Glomerular endothelial cell (primary cell): ENCODE measurements around the gene USP17L29. TPM values are rescaled to one million over a fixed set of nuclear protein-coding genes. Genes with fewer than 3 reads are reported as not detected.
"Not testable (repeated sequence)": the region's sequence is repeated elsewhere in the genome, so short reads cannot be mapped to it uniquely, and the experiment has no call there.

Experiments used
- DNase-seq: peaks from one replicate; pipeline ENCODE4 v3.0.0-alpha.2; 2011; ENCODE audit warnings: low read depth, low spot score; ENCODE audit errors: extremely low read depth
- total RNA-seq: library from RNA; depleted of rRNA; stranded (reverse); fragments of >200 nt; gene quantifications from 2 replicates; pipeline ENCODE4 v1.2.3, GENCODE V29; 2015

USP17L29 gene, protein sequence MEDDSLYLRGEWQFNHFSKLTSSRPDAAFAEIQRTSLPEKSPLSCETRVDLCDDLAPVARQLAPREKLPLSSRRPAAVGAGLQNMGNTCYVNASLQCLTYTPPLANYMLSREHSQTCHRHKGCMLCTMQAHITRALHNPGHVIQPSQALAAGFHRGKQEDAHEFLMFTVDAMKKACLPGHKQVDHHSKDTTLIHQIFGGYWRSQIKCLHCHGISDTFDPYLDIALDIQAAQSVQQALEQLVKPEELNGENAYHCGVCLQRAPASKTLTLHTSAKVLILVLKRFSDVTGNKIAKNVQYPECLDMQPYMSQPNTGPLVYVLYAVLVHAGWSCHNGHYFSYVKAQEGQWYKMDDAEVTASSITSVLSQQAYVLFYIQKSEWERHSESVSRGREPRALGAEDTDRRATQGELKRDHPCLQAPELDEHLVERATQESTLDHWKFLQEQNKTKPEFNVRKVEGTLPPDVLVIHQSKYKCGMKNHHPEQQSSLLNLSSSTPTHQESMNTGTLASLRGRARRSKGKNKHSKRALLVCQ
- total RNA-seq, result not detected in 2 replicates

DNA sequence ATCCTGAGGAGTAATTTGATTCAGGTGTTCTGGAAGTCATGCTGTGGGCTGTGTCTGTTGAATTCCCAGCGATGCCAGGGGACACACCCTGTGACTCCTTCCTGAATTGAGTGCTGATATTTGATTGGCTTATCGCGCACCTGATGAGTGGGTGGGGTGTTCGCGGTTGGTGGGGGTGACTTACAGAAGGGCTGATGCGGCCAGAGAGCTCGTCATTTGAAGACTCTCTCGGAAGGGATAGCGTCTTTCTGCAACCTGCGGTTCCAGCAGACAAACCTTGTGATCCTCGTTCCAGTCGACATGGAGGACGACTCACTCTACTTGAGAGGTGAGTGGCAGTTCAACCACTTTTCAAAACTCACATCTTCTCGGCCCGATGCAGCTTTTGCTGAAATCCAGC is at the start of gene USP17L29:
Gene USP17L29 (plus strand): TSS at position 301 of the 400 bp plus-strand sequence. CDS start 0 bp downstream, at position 301.
- not testable (repeated sequence) for DNase-seq

- not testable (repeated sequence) for DNase-seq
Observed at GRCh38 chr4:9324191-9324590, 29.2 kb upstream of the USP17L29 start.

- not testable (repeated sequence) for DNase-seq
Observed at GRCh38 chr4:9324865-9325264, 28.6 kb upstream of the USP17L29 start, which contains the start of gene USP17L24. Gene USP17L24 (plus strand): TSS chr4:9325165. CDS start chr4:9325165, 0 bp downstream.

- DNase-seq, result not testable (repeated sequence)
Observed at GRCh38 chr4:9329611-9330010, 23.8 kb upstream of the USP17L29 start, which contains the start of gene USP17L25. Gene USP17L25 (plus strand): TSS chr4:9329911. CDS start chr4:9329911, 0 bp downstream.

- DNase-seq, result not testable (repeated sequence)
Observed at GRCh38 chr4:9334358-9334757, 19.1 kb upstream of the USP17L29 start, which contains the start of gene USP17L26. Gene USP17L26 (plus strand): TSS chr4:9334658. CDS start chr4:9334658, 0 bp downstream.

DNA sequence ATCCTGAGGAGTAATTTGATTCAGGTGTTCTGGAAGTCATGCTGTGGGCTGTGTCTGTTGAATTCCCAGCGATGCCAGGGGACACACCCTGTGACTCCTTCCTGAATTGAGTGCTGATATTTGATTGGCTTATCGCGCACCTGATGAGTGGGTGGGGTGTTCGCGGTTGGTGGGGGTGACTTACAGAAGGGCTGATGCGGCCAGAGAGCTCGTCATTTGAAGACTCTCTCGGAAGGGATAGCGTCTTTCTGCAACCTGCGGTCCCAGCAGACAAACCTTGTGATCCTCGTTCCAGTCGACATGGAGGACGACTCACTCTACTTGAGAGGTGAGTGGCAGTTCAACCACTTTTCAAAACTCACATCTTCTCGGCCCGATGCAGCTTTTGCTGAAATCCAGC is 14.3 kb upstream of the USP17L29 start, which contains the start of gene USP17L5:
Gene USP17L5 (plus strand): TSS at position 301 of the 400 bp plus-strand sequence. CDS start 0 bp downstream, at position 301.
- DNase-seq, result not testable (repeated sequence)

GRCh38 chr4:9343848-9344247 is 9.6 kb upstream of the USP17L29 start, which contains the start of gene USP17L27:
Gene USP17L27 (plus strand): TSS chr4:9344148. CDS start chr4:9344148, 0 bp downstream.
- DNase-seq, result not testable (repeated sequence)

DNA sequence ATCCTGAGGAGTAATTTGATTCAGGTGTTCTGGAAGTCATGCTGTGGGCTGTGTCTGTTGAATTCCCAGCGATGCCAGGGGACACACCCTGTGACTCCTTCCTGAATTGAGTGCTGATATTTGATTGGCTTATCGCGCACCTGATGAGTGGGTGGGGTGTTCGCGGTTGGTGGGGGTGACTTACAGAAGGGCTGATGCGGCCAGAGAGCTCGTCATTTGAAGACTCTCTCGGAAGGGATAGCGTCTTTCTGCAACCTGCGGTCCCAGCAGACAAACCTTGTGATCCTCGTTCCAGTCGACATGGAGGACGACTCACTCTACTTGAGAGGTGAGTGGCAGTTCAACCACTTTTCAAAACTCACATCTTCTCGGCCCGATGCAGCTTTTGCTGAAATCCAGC is 4.8 kb upstream of the USP17L29 start, which contains the start of gene USP17L28:
Gene USP17L28 (plus strand): TSS at position 301 of the 400 bp plus-strand sequence. CDS start 0 bp downstream, at position 301.
- not testable (repeated sequence) for DNase-seq

GRCh38 chr4:9350866-9351265 is 2.6 kb upstream of the USP17L29 start:
- not testable (repeated sequence) for DNase-seq

- not testable (repeated sequence) for DNase-seq
Observed at GRCh38 chr4:9362829-9363228, 9.4 kb downstream of the USP17L29 start, which contains the start of gene USP17L30. Gene USP17L30 (plus strand): TSS chr4:9363129. CDS start chr4:9363129, 0 bp downstream.

DNA sequence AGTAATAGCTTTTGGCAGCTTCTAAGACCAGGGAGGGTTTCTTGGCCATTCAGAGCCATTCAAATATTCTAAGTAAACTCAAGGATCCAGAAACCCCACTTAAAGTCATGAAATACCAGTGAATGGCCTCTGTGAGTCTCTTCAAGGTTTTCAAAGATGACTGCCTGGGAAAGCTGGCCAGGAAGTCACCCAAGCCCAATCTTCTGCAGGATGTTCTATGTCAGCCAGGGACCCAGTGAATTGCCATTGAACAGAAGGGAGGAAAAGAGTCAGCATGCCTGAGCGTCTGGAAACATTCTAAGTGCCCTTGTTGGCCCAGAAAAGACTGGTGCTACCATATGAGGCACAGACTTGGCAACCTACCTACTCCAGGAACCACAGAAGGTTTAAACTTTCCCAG is 26.4 kb downstream of the USP17L29 start:
- DNase-seq, result not testable (repeated sequence)

GRCh38 chr4:9381012-9381534 is 27.6 kb downstream of the USP17L29 start:
- DNase-seq, result not testable (repeated sequence)

- DNase-seq, result no peak
Observed at GRCh38 chr4:9384126-9384525, 30.7 kb downstream of the USP17L29 start.

- not testable (repeated sequence) for DNase-seq
Observed at GRCh38 chr4:9389001-9389400, 35.6 kb downstream of the USP17L29 start.

Other genes with a start within 250 kb of the USP17L29 start
- not detected in 2 replicates for gene FAM90A26, start 183.2 kb upstream of the USP17L29 start, total RNA-seq
- gene USP17L10, start 143.0 kb upstream of the USP17L29 start, total RNA-seq, result not detected in 2 replicates
- gene USP17L11, start 138.2 kb upstream of the USP17L29 start, total RNA-seq, result not detected in 2 replicates
- not detected in 2 replicates for gene USP17L12, start 133.5 kb upstream of the USP17L29 start, total RNA-seq
- not detected in 2 replicates for gene USP17L13, start 128.7 kb upstream of the USP17L29 start, total RNA-seq
- gene USP17L15, start 119.3 kb upstream of the USP17L29 start, total RNA-seq, result not detected in 2 replicates
- not detected in 2 replicates for gene USP17L17, start 109.8 kb upstream of the USP17L29 start, total RNA-seq
- not detected in 2 replicates for gene USP17L18, start 105.0 kb upstream of the USP17L29 start, total RNA-seq
- not detected in 2 replicates for gene USP17L19, start 100.3 kb upstream of the USP17L29 start, total RNA-seq
- gene USP17L20, start 95.5 kb upstream of the USP17L29 start, total RNA-seq, result not detected in 2 replicates
- not detected in 2 replicates for gene USP17L21, start 90.8 kb upstream of the USP17L29 start, total RNA-seq
- not detected in 2 replicates for gene USP17L22, start 86.0 kb upstream of the USP17L29 start, total RNA-seq
- not detected in 2 replicates for gene USP17L24, start 28.5 kb upstream of the USP17L29 start, total RNA-seq
- not detected in 2 replicates for gene USP17L25, start 23.7 kb upstream of the USP17L29 start, total RNA-seq
- gene USP17L26, start 19.0 kb upstream of the USP17L29 start, total RNA-seq, result not detected in 2 replicates
- gene USP17L5, start 14.2 kb upstream of the USP17L29 start, total RNA-seq, result not detected in 2 replicates
- gene USP17L27, start 9.5 kb upstream of the USP17L29 start, total RNA-seq, result not detected in 2 replicates
- not detected in 2 replicates for gene USP17L28, start 4.7 kb upstream of the USP17L29 start, total RNA-seq
- not detected in 2 replicates for gene USP17L30, start 9.5 kb downstream of the USP17L29 start, total RNA-seq
- not detected in 2 replicates for gene DEFB131A, start 90.8 kb downstream of the USP17L29 start, total RNA-seq